Erythroblast (primary cell): ENCODE measurements around the gene OR56B4.

Experiments
- GATA1 ChIP-seq: IDR thresholded peaks from 2 replicates; pipeline ENCODE4 v1.6.1; 2011; ENCODE audit warnings: low read depth, mild to moderate bottlenecking, control low read depth, low read length, moderate library complexity
- POLR2A ChIP-seq: IDR thresholded peaks from 2 replicates; pipeline ENCODE4 v1.6.1; 2011; ENCODE audit warnings: mild to moderate bottlenecking, low read length

DNA sequence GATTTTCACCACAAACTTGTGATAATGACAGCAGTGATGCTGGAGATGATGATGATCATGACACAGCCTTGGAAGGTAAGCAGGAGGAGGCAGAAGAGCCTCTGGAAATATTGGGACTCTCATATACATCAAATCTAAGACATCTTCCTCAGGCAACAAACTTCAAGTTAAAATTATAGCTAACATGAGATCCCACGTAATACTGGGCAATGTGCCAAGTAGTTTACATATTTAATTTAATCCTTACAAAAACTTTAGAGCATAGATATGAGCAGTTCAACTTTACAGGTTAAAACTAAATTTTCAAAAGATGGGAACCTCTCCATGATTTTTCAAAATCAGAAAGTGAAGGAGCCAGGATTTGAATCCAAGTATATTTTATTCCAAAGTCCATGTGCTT is 43.6 kb downstream of the OR56B4 start:
- no peak for TF ChIP-seq POLR2A
- TF ChIP-seq GATA1 = no peak
